HEK293T (cell line): Measurements from ENCODE around the gene SRMS.

ENCODE experiments used
- CTCF ChIA-PET: fragments of 350-600 bp; formaldehyde crosslinking; extraction: SDS; loops from one replicate; lab custom pipeline; 2021; ENCODE audit warnings: antibody characterized with exemption, inconsistent platforms; lab: Yijun Ruan, JAX
- POLR2A ChIA-PET: fragments of 350-600 bp; formaldehyde crosslinking; extraction: SDS; loops from one replicate; lab custom pipeline; 2020; ENCODE audit warnings: antibody characterized with exemption, inconsistent platforms; lab: Yijun Ruan, JAX
- DNase-seq: peaks from one replicate; pipeline ENCODE4 v3.0.0; 2012; ENCODE audit warnings: mixed read lengths; ENCODE audit errors: extremely low spot score
- ARNT ChIP-seq: fragments of 450-650 bp; IDR thresholded peaks from 2 replicates; pipeline ENCODE4 v1.6.1; 2017; ENCODE audit warnings: mild to moderate bottlenecking
- BHLHE40 ChIP-seq: fragments of 450-650 bp; IDR thresholded peaks from 2 replicates; pipeline ENCODE4 v1.6.1; 2016; ENCODE audit warnings: mild to moderate bottlenecking, moderate library complexity, borderline replicate concordance
- CTBP1 ChIP-seq: fragments of 450-650 bp; IDR thresholded peaks from 2 replicates; pipeline ENCODE4 v1.6.1; 2016; ENCODE audit warnings: borderline replicate concordance
- ELF4 ChIP-seq: fragments of 450-650 bp; IDR thresholded peaks from 2 replicates; pipeline ENCODE4 v1.6.1; 2017; ENCODE audit warnings: antibody characterized with exemption
- FOXA1 ChIP-seq: fragments of 450-650 bp; IDR thresholded peaks from 2 replicates; pipeline ENCODE4 v1.6.1; 2016; ENCODE audit warnings: mild to moderate bottlenecking
- FOXK2 ChIP-seq: fragments of 450-650 bp; IDR thresholded peaks from 2 replicates; pipeline ENCODE4 v1.6.1; 2016; ENCODE audit warnings: mild to moderate bottlenecking
- FOXM1 ChIP-seq: fragments of 450-650 bp; IDR thresholded peaks from 2 replicates; pipeline ENCODE4 v1.6.1; 2017; ENCODE audit warnings: mild to moderate bottlenecking, borderline replicate concordance
- HDGF ChIP-seq: fragments of 450-650 bp; IDR thresholded peaks from 2 replicates; pipeline ENCODE4 v1.6.1; 2017; ENCODE audit warnings: antibody characterized with exemption, borderline replicate concordance
- L3MBTL2 ChIP-seq: fragments of 450-650 bp; conservative IDR thresholded peaks from 2 replicates; pipeline ENCODE4 v1.6.1; 2016; ENCODE audit warnings: mild to moderate bottlenecking
- LEF1 ChIP-seq: fragments of 450-650 bp; IDR thresholded peaks from 2 replicates; pipeline ENCODE4 v1.6.1; 2017; ENCODE audit warnings: mild to moderate bottlenecking, borderline replicate concordance
- NFRKB ChIP-seq: fragments of 450-650 bp; IDR thresholded peaks from 2 replicates; pipeline ENCODE4 v1.6.1; 2016; ENCODE audit warnings: mild to moderate bottlenecking, moderate library complexity
- PKNOX1 ChIP-seq: fragments of 450-650 bp; IDR thresholded peaks from 2 replicates; pipeline ENCODE4 v1.6.1; 2016
- SP1 ChIP-seq: fragments of 450-650 bp; IDR thresholded peaks from 2 replicates; pipeline ENCODE4 v1.6.1; 2017
- SUZ12 ChIP-seq: fragments of 450-650 bp; IDR thresholded peaks from 2 replicates; pipeline ENCODE4 v1.6.1; 2016; ENCODE audit warnings: mild to moderate bottlenecking
- TARDBP ChIP-seq: fragments of 450-650 bp; IDR thresholded peaks from 2 replicates; pipeline ENCODE4 v1.6.1; 2016
- ZNF384 ChIP-seq: fragments of 450-650 bp; IDR thresholded peaks from 2 replicates; pipeline ENCODE4 v1.6.1; 2016

Gene SRMS

DNA sequence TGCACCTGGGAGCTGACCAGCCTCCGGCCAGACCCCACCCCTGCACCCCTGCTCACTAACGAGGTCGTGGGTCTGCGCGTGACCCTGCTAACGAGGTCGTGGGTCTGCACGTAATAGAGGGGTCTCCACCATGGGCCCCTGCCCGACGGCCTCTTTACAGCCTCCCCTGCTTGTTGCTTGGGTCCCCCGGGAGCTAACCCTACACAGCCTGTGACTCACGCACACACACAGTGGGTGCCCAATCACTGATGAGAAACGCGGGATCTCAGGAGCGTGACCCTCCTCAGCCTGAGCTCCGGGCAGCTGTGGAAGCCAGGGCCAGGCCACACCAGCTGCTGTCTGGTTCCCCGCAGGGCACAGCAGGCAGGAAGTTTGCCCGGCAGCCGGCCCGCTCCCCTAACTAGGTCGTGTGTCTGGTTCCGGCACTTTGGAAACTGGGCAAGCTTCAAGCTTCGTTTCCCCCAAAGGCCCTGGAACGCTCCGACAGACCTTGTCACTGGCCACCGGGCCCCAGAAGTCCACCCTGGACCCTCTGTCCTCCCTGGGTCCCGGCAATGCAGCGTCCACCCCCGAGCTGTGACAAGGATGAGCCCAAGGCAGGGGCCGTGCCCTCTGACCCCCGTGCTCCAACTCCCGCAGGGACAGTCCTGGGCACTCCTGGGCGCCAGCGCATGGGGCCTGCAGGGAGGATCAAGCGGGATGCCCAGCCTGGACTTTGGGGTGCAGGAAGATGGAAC lies 11.1 kb downstream of the SRMS start:
- ChIA-PET POLR2A (interaction anchor here (0.9 to 1.7 kb wide), 2 partner anchors 13 to 122 kb away, joined by 3 to 4 read pairs; partner anchors contain the start of gene RTEL1), CTCF (interaction anchor here (0.6 to 1.4 kb wide), 2 partner anchors 16 to 131 kb away, joined by 3 to 5 read pairs; partner anchors contain the start of gene PPDPF)
- TF ChIP-seq ELF4 (no peak), LEF1 (no peak), CTBP1 (no peak), SP1 (no peak), FOXA1 (no peak), BHLHE40 (no peak), ZNF384 (no peak), FOXK2 (no peak), L3MBTL2 (no peak), NFRKB (no peak), PKNOX1 (no peak), HDGF (no peak), FOXM1 (no peak), TARDBP (no peak), ARNT (no peak), SUZ12 (no peak)
- no peak for DNase-seq

DNA sequence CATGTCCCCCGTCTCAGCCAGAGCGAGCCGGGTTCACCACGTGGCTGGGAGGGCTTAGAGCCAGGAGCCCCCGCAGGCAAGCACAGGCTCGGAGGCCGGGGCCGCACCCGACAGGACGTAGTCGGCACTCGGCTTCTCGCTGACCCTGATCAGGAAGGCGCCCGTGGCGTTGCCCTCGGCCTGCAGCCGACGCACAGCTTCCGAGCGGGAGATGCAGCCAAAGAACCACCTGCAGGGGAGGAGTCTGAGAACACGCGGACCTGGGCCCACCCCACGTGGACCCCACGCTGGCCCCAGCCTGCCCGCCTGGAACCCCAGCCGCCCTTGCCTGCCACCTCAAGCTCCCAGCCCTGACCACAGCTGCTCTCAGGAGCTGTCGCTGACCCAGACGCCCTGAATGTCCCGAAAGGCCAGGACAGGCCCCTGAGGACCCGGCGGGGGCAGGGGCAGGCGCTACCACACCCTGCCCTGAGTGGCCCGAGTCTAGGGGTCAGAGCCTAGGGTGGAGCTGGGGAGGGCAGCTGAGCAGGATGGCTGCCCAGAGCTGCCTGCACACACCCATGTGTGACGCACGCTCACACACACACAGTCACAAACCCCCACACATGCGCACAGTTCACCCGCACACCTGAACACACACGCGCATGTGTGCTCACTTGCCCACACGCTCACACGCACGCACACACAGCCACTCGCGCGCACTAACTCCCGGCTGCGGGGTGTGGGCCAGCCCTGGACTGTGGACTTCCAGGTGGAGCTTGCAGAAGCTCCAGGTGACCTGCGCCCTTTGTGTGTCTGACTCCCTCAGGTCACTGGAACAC lies 12.5 kb downstream of the SRMS start:
- DNase-seq: no peak
- TF ChIP-seq FOXM1 (no peak), PKNOX1 (no peak), SP1 (no peak), BHLHE40 (no peak), L3MBTL2 (no peak), ELF4 (no peak), ARNT (no peak), ZNF384 (no peak), HDGF (no peak), TARDBP (no peak), NFRKB (no peak), LEF1 (no peak), FOXA1 (no peak), FOXK2 (no peak), SUZ12 (no peak), CTBP1 (no peak)
- POLR2A ChIA-PET: interaction anchor here (0.7 to 1.1 kb wide), 3 partner anchors 14 to 126 kb away, joined by 3 read pairs; partner anchors contain the start of gene PPDPF
- CTCF ChIA-PET: no interaction called here

- no peak for DNase-seq
- TF ChIP-seq FOXK2 (no peak), FOXA1 (no peak), L3MBTL2 (no peak), CTBP1 (no peak), TARDBP (no peak), BHLHE40 (no peak), ARNT (no peak), HDGF (no peak), PKNOX1 (no peak), LEF1 (no peak), FOXM1 (no peak), SUZ12 (no peak)
- CTCF ChIA-PET: no interaction called here
- POLR2A ChIA-PET: interaction anchor here (0.8 to 1.1 kb wide), 2 partner anchors 13 to 14 kb away, joined by 3 read pairs; partner anchors contain the start of gene PPDPF
Measured at GRCh38 chr20:63534427-63534830, 13.1 kb downstream of the SRMS start.

DNA sequence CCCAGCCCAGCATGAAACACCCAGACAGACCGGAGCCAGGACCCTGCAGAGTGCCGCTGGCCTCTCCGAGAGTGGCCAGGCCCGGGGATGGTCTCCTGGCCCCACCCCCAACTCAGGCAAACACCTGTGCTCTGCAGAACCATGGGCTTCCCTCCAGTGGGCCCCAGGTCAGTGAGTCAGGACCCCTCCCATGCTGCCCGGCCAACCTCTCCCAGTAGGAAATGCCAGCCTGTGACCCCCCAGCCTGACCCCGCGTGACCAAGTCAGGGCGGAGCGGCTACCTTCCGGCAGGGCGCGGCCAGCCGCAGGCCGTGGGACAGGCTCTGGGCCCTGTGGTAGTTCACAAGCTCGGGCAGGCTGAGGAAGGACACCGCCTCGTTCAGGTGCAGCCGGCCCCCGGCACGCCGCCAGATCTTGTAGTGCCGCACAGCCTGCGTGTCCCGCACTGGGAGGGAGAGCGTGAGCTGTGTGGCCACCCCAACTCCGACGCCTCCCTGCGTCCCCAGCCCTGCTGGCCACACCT lies 13.6 kb downstream of the SRMS start:
- ChIA-PET POLR2A (interaction anchor here (0.8 to 1.1 kb wide), 2 partner anchors 13 kb away, joined by 3 read pairs; partner anchors contain the start of gene PPDPF), CTCF (no interaction called here)
- DNase-seq: no peak
- TF ChIP-seq FOXK2 (no peak), SUZ12 (no peak), CTBP1 (no peak), NFRKB (no peak), ZNF384 (no peak), FOXA1 (no peak), SP1 (no peak), TARDBP (no peak), FOXM1 (no peak), ELF4 (no peak)

- POLR2A ChIA-PET: no interaction called here
- CTCF ChIA-PET: no interaction called here
- no peak for DNase-seq
- TF ChIP-seq L3MBTL2 (no peak), PKNOX1 (no peak), TARDBP (no peak), ZNF384 (no peak), HDGF (no peak), CTBP1 (no peak), SUZ12 (no peak), FOXK2 (no peak), NFRKB (no peak), SP1 (no peak)
Measured at GRCh38 chr20:63533388-63533787, 14.2 kb downstream of the SRMS start.
